ENCODE results near the gene LYL1.

Gene LYL1

DNA sequence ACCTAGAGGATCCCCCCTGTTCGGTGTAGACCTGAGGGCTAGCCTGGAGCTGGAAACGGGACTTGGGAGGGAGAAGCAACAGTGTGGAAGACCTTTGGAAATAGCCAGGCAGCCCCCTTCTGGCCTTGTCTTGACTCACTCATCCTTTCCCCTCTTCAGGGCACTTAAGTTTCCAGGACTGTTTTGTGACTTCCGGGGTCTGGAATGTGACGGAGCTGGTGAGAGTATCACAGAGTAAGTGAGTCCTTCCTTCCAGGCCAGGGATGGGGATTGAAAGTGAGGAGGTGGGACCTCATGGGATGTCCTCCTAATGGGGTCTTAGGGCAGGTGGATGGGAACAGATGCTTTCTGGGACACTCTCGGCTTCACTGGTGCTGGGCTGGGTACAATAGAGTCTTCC lies 29.4 kb downstream of the LYL1 start:
- no peak for DNase-seq (ENCODE audit: low read depth)

DNA sequence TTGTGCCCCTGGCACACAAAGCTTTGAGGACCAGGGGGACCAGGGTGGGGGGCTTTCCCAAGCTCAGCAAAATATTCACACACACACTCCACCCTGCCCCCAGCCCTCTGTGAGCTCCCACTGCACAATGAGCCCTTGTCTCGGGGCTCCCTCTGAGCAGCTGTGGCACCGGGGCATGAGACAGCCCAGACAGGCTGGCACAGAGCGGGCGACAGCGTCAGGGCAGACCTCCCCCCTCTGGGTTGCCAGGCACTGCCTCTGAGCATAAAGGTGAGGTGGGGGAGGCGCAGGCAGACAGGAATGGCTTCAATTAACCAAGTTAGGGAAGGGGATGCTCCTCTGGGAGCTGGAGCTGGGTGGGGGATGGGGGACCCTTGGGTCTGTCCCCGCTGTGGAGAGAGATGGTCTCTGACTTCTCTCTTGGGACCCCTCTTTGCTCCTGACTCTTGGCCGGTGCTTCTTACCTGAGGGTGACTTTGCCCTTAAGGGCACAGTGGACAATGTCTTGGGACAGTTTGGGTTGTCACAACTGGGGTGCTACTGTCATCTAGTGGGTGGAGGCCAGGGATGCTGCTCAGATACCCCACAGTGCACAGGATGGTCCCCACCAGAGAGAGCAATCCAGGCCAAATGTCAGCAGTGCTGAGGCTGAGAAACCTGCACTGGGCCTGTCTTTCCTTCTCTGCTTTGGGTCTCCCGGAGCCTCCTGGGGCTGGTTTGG lies 30.3 kb downstream of the LYL1 start:
- DNase-seq (ENCODE audit: low read depth), result no peak

DNA sequence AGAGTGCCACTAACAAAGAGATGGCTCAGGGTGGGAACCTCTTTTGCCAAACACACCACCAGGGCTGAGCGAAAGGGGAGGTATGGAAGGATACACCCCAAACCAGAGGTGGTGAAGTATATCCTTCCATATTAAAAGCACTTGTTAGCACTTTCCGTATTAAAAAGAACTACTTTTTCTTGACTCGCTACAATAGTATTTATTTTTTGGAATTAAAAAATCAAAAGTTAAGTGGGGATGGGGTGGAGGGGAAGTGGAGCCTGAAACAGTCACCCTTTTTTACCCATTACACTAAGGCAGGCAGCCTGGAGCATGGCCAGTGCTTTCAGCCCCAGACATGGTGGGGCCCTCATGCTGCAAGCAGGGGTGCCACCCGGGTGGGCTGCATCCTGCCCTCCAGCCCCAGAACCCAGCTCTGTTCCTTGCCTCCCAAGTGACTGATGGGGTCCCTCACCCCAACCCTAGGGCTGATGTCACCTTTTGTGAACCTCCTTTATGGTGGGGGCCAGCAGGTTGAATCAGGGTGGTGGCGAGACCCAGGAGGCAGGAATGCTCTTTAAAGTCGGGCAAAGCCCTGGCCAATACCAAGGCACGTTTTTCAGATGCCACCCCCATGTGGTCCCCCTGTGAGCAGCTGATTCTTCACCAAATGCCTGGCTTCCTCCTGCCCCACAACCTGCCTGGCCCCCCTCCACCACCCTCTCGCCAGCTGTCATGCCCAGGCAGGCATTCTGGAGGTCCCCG lies 31.0 kb downstream of the LYL1 start:
- DNase-seq (ENCODE audit: low read depth), result no peak

DNA sequence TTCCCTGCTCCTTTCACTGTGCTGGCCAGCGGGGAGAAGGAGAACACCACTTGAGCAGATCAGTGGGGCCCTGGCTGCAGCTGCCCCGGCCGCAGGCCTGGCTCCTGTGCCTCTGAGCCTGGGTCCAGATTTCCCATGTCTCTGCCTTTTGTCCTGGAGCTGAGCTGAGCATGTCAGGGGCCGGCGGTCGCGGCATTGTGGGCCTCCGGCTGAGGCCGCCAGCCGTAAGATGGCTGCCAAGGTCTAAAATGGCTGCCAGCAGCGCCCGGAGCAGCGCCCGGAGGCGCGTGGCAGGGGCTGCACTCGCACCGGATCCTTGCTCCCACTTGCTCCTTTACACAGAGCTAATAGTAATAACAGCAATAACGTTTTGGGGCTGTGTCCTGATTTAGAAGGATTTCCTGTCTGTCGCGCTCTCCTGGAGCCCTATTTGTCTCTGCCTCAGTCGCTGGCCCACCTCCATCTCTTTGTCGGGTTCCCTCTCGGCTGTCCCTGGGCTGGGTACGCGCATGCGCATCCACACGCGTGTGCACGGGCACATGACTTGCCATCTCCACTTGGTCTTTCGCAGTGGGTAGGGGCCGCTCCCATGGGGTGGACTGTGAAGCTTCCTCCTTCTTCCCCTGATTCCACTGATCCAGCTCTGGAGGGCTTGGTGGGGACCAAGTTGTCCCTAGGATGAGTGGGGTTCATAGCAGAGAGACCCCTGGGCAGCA lies 32.1 kb downstream of the LYL1 start:
- DNase-seq (ENCODE audit: low read depth), result no peak

DNA sequence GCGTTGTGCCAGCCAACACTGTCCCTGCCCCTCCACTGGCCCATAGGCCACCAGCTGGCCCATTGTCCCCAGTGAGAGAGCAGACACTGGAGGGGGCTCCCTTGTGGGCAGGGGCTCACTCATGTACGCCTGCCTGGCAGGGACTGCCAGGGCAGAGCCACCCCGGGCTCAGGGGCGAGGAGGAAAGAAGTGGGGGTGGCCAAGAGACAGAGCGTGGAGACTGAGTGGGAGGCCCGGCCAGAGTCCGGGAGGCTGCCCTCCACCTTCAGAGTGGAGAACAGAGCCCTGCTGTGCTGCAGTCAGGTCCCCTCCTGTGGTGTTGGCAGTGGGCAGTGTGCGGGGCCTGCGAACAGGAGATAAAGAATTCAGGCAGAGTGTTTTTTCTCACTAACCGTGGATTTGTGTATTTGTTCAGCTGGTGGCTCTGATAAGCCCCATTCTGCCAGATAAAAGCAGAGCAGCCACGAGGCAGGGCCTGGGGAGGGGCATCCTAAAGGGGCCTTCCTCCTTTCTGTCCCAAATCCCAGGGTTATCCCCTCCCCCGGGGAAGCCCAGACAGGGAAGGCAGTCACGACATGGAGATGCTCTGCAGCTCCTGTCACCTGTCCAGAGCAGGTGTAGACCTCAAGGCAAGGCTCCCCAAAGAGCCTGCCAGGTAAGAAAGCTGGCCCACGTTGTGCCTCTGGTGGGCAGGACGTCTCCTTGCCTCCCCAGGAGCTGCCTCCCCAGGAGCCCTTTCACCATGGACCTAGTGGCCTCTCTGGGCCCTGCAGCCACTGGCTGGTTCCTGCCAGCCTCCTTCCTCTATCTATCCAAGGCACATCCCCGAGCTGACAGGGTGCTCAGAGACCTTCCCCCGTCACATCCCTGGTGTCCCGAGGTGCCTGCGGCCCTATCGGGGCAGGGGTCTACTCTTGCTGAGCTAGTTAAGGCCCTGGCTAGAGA lies 33.0 kb downstream of the LYL1 start:
- DNase-seq (ENCODE audit: low read depth), result no peak

DNA sequence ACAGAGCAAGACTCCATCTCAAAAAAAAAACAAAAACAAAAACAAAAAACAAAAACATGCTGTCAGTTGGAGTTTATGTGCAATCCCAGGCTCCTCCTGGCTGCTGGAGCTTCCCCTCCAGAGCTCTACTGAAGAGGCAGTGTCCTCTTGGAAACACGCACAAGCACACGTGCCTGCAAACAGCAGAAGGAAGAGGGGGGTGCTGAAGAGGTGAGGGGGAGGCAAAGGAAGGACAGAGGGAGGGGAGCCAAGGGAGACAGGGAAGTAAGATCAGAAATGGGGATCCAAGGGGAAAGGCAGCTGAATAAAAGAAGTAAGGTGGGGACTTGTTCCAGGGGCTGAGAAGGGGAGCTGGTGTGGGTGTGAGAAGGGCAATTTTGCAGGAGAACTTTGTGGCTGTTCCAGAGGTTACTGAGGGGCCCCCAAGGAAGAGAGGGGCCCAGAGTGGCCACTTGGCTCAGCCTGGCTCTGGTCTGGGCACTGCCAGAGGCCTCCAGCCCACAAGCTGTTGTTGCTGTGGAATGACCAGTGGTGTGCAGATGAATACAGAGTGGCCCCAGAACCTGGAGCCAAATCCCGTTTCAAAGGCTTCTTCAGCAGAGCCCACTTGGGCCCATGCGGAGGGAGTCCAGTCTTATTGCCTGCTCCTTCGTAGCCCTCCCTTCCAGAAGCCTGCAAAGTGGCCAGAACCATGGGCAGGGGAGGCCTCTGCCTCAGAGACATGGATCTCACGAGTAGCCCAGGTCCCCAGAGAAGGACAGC lies 34.4 kb downstream of the LYL1 start:
- DNase-seq (ENCODE audit: low read depth), result no peak

DNA sequence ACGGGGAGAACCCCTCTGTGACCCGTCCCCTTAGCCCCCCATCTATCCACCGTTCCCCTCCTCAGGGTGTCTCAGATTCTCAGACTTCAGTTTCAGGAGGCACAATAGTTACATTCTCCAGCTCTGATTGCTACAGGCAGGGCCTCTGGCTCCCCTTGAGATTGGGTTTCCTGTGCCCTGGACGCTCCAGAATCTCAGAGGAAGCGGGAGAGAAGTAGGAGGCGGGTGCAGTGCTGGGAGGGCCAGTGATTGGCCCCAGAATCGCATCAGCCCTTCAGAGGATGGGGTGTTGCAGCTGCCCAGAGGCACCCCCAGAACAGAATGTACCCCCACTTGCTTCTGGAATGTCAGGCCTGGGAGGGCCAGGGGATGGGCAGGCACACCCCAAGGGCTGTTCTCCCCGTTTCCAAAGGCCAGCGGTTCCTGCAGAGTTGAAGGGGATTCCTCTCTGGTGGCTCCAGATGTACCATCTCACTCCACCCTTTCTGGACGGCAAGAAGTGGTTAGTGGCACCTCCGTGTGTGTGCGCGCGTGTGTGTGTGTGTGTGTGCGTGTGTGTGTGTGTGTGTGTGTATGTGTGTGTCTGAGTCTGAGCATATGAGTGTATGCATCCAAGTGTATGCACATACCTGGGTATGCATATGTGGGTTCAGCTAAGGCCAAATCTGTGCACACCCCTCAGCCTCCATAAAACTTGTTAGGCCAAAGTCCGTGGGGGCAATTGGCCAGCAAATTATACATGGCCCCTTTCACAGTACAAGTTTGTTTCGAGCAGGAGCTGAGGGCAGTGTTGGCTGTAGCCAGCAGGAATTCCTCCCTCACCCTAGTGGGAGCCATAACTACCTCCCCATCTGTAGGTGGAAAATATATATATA lies 35.5 kb downstream of the LYL1 start:
- no peak for DNase-seq (ENCODE audit: low read depth)

DNA sequence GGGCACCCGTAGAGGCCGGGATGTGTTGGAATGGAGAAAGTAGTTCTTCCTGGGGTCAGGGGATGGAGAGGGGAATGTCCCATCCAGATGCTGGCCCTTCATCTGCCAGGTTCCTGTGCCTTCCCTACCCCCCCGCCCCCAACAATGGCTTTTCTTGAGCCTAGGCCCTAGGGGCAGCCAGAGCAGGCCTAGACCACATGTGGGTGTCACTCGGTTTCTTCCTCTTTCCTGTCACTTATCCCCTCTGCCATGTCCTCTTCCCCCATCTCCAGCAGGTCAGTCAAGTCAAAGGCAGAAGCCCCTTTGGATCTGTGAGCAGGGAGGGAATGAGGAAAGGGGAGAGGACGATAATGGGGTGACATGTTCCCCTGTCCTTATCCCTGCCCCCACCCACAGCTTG lies 36.4 kb downstream of the LYL1 start:
- no peak for DNase-seq (ENCODE audit: low read depth)

DNA sequence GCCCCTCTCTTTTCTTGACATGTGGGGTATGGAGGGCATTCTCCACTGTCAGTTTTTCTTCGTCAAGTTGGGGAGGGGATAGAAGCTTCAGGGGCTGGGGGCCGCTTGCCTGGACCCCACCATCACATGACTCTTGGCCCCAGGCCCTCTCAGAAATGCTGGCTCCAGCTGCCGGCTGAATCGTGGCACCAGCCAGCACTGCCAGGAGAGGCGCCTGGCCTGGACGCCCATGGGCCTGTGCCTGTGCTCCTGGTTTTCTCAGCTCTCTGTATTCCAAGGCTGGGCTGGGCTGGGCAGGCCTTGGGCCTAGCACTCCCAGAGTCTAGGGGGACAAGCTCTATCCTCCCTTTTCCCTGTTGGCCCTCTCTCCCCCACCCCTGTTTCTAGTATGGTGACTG lies 38.6 kb downstream of the LYL1 start:
- no peak for DNase-seq (ENCODE audit: low read depth)

DNA sequence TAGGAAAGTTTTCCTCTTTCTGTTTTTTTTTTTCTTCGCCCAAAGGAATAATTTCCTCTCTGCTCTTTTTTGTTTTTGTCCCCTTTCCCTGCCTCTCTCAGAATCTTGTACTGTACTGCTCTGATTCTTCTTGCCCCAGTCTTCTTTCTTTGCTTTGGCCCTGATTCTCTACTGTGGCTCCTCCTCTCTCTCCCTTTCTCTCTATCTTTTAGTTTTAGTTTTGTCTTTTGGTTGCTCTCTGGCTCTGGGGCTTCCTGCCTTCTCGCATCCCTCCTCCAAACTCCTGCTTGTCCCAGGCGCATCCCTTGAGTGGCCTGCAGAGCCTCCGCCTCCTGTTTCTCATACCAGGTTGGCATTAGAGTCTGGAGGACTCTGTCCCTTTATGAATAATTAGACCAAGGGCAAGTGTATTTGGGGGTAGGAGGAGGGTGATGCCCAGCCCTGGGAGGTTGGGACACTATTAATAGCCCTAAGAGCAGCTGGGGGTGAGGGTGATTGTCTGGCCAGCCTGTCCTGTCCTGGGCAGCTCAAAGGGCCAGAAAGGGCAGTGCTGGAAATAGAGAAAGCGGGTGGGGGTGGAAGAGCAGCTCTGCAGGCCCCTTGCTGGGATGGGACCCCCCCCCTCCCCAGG lies 39.1 kb downstream of the LYL1 start:
- no peak for DNase-seq (ENCODE audit: low read depth)

DNA sequence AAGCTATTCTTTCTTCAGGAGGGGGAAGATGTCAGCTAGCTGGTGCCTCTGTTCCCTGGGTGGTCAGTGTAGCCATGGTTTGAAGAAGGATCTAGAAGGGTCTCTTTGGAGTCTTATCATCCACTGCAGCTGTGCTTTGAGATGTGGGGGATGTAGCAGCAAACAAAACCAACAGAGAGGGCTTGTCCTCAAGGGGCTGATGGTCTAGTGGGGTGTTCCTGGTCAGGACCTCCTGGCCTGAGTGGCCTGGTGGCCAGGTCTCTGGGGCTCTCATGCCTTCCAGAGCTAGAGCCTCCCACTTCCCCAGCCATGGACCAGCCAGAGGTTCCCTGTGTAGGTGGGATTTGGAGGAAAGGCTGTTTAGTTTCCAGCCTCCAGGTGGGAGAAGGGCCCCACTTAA lies 40.3 kb downstream of the LYL1 start:
- DNase-seq (ENCODE audit: low read depth), result no peak

DNA sequence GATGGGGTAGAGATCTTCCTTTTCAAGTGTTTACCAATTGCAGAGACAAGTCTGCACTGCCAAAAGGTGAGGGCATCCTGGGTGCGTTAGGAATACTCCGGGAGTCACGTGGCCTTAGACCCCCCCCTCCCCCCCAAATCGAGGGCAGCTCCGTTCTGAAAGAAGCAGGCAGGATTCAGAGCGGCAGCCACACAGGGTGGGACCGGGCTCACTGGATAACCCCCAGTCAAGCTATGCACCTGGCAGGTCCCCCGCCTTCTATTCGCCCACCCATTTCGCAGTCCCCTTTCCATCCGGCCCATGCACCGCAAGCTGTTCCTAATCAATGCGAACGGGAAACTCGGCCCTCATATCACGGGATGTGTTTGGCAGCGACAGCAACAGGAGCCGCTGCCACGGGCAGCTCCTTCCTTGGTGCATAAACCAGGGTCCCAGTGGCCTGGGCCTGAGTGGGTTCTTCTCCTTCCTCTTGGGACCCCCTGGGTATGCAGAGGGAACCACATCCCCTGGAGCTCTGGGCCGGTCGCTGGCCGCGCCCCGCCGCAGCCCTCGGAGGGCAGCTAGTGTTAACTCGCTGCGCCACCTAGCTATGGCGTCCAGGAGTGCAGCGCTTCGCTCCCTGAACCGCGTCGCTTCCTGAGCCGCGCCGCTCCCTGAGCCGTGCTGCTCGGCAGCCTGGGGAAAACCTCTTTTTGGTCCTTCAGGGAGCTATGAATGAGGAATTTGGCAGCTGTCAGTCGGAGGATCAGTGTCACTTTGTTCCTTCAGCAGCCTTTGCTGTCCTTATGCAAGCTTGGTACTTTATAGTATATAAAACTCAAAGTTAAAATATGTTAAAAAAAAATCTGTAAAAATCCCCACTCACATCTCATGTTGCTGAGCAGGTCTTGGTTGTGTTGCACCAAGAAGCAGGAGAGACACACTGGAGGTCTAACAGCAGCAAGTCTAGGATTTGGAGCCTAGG lies 41.4 kb downstream of the LYL1 start:
- peak; percentile 75 for DNase-seq (ENCODE audit: low read depth)

DNA sequence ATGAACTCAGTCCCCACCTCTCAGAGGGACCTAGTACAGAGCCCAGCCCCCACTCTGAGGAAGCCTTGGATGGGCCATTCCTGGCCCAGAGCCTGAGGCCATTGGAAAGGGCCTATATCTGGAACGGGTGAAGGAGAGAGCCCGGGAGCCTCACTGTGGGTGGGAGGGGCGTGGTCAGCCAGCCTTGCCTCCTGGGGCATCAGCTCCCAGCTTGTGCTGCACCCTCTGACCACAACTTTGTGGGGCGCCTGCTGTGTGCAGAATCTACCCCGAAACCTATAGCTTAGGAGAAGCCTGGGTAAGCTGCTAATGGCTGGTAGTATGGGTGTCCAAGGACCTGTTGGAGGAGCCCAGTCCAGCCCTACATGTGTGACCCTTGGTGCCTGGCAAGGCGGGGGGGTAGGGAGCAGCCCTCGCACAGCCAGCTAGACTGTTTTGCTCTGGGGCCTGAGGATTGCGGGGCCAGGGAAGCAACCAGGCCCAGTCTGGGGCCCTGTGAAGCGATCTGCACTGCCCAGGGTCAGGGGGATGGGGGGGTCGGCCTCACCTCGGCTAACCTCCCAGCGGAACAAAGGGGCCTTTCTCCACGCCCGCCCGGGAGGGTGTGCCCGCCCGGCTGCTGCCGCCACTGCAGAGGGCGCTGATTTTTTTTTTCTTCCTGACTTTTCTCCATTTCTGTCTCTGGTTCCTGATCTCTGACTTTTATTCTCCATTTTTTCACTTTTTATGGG lies 42.3 kb downstream of the LYL1 start:
- no peak for DNase-seq (ENCODE audit: low read depth)

DNA sequence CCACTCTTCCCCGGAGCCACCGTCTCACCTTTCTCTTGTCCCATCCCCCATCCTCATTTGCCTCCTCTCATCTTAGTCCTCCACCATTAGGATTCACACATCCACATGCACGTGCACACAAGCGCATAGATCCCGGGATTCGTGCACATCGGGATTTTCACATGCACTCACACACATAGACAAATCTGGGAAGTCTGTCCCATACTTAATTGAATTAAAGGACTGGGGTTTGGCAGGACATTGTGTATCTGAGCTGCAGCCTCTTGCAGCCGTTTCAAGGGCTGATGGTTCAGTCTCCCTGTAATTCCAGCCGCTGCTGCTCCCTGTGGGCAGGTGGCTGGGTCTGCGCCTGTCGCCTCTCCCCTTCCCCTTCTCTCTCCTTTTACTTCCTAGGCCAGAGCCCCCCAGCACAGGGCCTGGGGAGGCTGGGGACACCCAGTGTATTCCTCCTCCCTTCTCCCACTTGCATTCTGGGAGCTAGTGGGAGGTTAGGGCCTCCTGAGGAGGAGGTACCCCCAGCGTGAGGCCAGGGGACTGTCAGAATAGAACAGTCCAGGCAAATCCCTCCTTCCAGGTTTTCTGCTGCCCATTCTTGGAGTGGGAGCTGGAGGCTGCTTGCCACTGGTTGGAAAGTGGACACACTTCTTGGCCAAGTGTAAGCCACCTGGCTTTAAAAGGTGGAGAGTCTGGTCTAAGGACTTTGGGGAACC lies 43.6 kb downstream of the LYL1 start:
- no peak for DNase-seq (ENCODE audit: low read depth)

DNA sequence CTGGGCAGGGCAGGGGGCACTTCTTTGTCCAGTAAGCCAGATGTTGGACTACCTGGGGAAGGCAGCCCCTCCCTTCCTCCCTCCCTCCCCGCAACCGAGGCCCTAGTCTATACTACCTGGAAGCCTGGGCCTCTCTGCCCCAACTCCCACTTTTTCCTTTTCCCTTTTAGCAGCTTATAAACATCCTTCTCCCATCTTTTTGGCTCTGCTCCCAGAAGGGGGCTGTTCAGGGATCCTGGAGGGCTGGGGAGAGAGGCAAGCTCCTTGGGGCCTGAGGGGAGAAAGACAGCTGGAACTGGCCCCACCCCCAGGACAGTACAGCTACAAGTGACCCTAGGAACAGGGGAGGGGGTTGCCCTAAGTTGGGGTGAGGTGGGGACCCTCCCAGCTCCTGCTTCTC lies 44.9 kb downstream of the LYL1 start:
- no peak for DNase-seq (ENCODE audit: low read depth)

DNA sequence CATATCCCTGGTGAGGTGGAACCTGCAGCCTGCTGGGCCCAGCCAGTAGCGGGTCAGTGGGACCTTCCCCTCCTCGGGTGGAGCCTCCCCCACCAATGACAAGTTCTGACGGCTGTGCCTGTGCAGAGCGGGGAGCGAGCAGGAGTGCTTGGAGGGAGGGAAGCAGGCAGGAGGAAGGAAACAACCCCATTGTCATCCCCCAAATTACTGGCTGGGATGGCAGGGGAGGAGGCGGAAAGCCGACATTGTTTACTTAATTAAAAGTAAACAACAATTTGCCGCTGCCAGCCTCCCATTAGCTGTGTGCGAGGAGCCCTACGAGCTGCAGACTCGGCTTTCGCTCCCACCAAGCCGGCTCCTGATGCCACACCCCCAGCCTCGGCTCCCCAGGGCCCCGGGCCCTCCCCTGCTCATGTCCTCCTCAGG lies 45.5 kb downstream of the LYL1 start:
- DNase-seq (ENCODE audit: low read depth), result no peak

DNA sequence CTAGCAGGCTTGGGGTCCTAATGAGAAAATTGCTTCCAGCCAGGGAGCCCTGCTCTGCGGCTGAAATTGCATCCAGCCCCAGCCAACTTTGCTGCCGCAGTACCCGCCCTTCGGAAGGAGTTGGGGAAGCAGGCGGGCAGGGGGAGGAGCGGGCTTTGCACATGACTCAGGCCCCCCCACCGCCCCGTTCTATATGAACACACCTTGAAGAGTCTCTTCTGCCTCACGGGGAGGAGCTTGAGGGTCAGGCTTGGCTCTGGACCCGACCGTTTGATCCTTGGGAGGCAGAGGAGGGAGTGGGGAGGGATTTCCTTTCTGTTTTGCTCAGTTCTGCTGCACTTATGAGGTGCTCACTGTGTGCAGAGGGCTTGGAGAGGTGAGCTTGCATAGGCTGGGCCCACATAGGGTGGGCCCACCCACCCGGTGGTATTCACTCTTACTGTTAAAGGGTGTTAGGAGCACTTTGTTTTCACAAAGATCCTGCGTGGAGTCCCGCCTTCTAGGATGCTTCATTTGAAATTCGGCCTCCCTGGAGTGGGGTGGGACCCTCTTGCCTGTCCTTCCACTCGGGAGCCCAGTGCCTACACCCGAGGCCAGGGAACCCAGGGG lies 46.5 kb downstream of the LYL1 start:
- no peak for DNase-seq (ENCODE audit: low read depth)

All from activated T-cell treated with anti-CD3 and anti-CD28 coated beads for 1 hour (primary cell).